Fibroblast of skin of right biceps (primary cell): ENCODE results near the gene TGFBR3L.
"Not testable (repeated sequence)": the region's sequence is repeated elsewhere in the genome, so short reads cannot be mapped to it uniquely, and the experiment has no call there.

ENCODE experiments used
- DNase-seq: peaks from one replicate; pipeline ENCODE4 v3.0.0-alpha.2; 2013

The TGFBR3L gene

DNA sequence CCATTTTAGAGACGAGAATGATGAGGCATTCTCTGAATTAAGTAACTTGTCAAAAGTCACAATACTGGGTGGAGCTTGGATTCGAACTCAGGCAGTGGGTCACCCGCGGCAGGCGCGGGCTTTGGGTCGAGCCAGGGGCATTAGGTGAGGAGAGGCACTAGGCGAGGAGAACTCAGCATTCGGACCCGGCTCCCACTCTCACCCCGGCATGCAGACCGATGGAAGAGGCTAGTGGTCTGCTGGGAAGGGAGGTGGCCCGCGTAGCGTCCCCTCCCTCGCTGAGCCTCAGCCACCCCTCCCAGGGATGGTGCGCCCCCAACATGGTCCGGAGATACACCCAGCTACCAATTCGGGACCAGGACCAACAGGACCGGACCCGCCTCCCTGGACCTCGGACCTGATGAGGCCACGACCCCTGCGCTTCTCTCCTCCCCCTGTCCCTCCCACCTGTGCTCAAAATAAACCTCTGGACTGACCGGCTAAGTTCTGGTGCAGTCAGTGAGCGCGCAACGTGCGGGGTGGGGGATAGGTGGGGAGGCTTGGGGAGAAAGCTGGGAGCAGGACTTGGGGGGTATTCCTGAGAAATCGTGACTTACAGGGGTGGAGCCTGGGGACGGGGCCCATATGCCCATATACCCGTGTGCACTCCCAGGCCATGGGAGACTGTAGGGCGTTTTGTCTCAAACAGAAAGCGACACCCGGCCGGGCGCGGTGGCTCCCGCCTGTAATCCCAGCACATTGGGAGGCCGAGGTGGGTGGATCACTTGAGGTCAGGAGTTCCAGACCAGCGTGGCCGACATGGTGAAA lies 4.2 kb downstream of the TGFBR3L start:
- no peak for DNase-seq

DNA sequence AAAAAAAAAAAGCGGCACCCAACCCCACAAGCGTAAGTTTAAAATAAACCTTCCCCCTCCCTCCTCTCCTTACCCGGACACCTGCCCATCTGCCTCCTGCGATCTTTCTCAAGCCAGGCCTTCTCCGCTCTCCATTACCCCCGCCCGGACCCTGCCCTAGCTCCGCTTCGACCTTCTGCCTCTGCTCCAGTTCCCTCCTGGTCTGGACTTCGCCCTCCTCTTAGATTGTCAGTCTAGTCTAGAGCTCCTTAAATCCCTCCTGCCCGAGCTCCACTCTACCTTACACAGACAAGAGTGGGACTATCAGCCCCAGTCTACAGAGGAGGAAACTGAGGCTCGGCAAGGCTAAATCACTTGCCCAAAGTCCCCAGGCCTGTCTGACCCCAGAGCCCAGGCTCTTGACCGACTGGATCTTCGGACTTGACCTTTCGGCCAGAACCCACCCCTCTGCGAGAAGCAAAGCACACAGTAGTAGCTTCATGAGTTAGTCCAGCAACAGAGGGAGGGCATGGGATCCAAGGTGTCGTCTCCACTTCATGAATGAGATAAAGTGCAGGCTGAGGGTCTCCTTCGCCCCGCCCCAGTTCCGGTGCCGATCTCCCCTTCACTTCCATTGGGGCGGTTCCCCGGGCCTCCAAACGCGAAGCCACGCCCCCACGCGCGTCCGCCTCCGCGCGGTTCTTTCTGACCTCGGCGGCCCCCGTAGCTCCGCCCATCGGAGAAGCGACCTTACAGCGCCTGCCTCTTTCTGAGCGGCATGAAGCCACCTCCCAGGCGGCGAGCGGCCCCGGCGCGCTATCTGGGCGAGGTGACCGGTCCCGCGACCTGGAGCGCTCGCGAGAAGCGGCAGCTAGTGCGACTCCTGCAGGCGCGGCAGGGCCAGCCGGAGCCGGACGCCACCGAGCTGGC lies 5.2 kb downstream of the TGFBR3L start, which contains the start of gene SNAPC2:
SNAPC2 (plus strand) TSS at position 729 of the 909 bp plus-strand sequence; CDS start at position 758, 29 bp downstream.
- DNase-seq: peak; percentile 95

- peak; percentile 94 for DNase-seq
Observed at GRCh38 chr19:7920519-7921301, 6.1 kb downstream of the TGFBR3L start.

DNA sequence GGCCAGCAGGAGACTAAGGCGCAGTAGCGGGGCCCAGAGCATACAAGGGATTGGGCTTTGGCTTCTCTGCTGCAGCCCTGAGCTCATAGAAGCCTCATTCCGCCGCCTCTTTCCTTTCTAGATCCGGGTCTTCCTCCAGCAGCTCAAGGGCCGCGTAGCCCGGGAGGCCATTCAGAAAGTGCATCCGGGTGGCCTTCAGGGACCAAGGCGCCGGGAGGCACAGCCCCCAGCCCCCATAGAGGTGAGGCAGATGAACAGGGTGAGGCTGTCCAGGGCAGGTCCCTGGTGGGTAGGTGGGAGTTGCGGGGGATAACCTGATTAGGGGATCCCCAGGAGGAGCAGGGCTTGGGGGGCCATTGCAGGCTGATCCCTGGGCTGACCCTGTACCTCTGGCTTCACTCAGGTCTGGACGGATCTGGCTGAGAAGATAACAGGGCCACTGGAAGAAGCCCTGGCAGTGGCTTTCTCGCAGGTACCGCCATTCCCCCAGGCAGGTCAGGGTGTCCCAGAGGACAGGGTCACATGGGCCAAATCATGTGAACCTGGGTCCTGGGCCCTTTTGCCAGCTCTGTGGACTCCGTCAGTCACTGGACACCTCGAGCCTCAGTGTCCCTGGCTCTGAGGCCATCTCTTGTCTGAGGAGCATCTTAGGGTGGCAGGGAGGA lies 6.8 kb downstream of the TGFBR3L start:
- no peak for DNase-seq

GRCh38 chr19:7921967-7922835 lies 7.6 kb downstream of the TGFBR3L start:
- no peak for DNase-seq

GRCh38 chr19:7922836-7923195 lies 8.2 kb downstream of the TGFBR3L start:
- no peak for DNase-seq

DNA sequence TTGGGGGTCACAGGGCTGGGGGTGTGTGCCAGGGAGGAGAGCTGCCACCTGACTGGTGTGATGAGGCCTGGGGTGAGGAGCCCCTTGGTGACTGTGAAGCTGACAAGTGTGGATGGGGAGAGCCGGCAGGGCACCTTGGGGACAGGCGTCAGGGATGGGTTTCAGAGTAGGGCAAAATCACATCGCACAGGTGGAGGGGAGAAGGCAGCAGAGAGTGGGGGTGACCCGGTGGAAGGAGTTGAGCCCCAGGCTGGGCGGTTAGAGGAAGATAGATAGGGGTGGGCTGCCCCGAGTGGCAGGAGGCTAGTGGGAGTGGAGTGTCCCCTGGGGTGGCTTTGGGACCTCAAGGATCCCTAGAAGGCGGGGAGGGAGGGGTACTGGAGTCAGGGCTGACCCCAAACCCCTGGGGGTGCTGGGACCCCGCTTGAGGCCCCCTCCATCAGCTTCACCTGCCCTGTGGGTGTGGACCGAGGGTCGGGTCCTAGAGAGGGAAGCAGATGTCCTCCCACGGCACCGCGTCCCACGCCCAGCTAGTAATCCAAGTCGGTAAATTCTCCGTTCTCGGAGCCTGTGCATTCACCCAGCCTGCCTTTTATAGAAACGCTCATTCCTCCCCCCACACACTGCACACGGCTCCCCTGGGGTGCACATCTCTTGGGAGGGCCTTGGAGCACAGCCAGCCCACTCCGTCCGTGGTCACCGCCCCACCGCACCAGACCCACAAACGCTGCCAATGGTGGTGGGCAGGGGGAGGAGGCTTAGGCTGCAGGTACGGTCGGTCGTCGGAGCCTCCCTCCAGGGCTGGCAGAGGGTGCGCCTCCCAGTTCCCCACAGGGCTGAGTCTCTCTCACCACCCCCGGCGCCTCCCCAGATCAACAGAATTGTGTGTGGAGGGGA lies 8.9 kb downstream of the TGFBR3L start:
- DNase-seq: no peak

GRCh38 chr19:7924241-7924640 lies 9.6 kb downstream of the TGFBR3L start:
- no peak for DNase-seq

DNA sequence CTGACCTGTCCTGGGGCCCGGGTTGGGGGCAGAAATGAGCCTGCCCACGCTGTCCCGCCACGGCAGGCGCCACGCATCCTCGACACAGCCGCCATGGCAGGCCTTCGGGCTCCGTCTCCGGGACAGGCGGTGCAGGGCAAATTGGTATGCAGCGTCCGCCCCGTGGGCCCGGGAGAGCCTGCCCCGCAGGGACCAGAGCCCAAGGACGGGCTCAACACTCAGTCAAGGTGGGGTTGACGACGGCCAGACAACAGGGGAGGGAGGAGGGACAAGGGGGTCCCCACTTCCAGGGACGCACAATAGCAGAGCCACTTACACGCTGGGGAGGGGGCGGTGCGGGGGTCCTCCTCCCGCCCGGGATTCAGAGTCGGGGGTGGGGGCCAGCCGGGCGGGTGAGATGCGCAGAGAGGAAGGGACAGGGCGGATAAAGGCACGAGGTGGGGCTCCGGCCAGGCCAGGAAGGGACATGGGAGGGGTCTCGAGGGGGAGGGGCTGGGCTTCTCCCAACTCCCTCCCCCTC lies 10.1 kb downstream of the TGFBR3L start:
- no peak for DNase-seq

DNA sequence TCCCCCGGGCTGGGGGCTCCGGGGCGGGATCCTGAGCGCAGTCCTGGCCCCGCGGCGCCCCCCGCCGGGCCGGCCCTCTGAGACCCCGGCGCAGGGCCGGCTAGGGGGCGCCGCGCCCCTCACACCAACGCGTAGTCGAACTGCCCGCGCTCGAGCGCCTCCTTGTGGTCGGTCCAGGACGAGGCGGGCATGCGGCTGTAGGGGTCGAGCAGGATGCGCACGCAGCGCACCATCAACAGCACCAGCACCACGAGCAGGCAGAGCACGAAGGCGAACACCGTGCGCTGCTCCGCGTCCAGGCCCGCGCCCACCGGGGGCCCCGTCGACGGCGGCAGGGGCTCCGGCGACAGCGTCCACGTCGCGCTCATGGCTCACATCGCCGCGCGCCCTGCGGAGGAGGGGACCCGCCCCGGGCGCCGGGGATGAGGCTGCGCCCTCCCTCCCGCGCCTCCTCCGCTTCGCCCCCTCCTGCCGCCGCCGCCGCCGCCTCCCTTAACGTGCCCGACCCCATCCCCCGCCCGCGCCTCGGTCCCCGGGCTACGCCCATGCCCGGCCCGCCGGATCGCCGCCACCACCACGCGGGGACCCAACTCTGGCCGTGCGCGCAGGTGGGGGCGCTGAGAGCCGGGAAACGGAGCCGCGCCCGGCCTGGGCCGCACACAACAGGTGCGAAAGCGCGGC lies 10.7 kb downstream of the TGFBR3L start:
- DNase-seq: peak; percentile 74

DNA sequence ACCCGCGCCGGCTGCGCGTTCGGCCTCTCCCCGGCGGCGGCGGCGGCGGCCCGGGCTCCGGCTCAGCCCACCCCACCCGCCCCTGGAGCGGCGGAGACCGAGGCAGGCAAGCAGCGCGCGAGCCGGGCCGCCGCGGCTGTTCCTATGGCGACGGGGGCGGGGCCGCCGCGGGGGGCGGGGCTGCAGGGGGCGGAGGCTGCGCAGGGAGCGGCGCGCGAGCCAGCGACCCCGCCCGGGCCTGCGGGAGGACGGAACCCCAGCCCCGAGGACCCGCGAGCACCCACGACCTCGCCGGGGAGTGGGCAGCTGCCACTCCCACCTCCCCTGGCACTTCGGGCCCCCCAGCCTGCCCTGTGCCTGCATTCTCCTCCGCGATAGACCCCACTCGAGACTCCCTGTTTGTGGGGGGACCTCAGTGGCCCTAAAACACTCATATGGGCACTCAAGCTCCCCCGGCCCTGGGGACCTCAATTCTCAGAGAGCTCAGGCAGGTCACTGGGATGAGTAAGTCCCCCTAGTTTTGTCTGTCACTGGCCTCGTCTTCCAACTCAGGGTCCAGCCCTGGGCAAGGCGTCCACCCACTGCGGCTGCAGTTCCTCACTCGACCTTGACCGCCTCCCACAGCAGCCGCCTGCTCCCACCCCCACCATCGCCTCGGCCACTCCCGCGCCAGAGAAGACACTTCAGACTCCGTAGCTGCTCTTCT lies 11.5 kb downstream of the TGFBR3L start, which contains the start of gene CTXN1:
CTXN1 (minus strand) TSS at position 115 of the 706 bp plus-strand sequence. CDS start 597 bp downstream, outside the sequence.
- DNase-seq: peak; percentile 61

DNA sequence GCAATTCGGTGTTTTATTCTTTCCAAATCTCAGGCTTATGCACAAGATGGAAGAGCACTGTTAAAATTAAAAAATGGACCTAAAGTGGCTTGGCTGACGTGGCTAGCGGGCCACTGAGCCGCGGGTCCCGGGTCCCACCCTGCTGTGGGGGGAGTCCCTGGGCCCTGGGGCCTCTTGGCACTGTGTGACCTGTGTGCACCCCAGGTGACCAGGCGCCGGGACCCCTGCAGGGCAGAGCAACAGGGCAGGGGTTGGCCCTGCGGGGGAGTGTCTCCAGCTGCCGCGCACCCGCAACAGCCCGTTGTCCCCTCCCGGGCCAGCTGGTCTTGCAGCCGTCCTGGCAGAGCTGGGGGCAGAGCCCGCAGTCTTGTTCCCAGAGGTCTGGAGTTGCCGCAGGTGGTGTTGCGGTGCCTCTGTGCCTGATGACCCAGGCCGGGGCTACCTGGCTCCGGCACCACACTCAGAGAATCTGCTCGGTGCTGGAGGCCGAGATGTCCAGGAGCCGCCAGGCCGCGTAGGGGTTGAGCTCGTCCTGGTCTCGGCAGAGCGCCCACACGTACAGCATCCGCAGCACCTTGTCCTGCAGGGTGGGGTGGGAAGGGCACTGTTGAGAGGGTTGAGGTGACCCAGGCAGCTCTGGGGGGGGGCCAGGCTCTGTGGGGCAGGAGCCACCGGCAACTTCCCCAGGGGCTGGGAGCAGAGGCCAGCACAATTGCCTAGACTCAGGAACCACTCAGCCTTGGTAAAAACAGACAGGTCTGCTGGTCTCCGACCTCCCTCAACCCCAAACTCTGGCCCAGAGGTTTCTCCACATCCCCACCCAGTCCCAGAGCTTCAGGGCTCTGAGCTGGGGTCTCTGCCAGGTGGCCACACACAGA lies 12.3 kb downstream of the TGFBR3L start:
- DNase-seq: no peak

- DNase-seq: no peak
Observed at GRCh38 chr19:7927605-7928333, 13.1 kb downstream of the TGFBR3L start.

GRCh38 chr19:7928334-7928706 lies 13.7 kb downstream of the TGFBR3L start:
- no peak for DNase-seq

- DNase-seq: peak; percentile 82
Observed at GRCh38 chr19:7928741-7929701, 14.4 kb downstream of the TGFBR3L start.

GRCh38 chr19:7930030-7930429 lies 15.4 kb downstream of the TGFBR3L start:
- DNase-seq: not testable (repeated sequence)
